ENCODE results near the gene BLCAP. TPM values are rescaled to one million over a fixed set of nuclear protein-coding genes. Genes with fewer than 3 reads are reported as not detected.

The BLCAP gene
- polyA plus RNA-seq, 4 donors = 57.3 to 80.9 (median 65.8) TPM

- no peak for DNase-seq
- no peak overlapping the region for H3K27ac ChIP-seq (ENCODE audit: low read depth in 1 of 3, low read length in 2 of 3)
These were observed 7.9 kb downstream of the BLCAP start for GRCh38 chr20:37519508-37520418.

GRCh38 chr20:37518606-37519507 is 8.8 kb downstream of the BLCAP start:
- Histone ChIP-seq H3K36me3 (ENCODE audit: control insufficient read depth in 3 of 3, insufficient read depth in 2 of 3, low read depth in 1 of 3, low read length in 3 of 3) (peaks cover 12 to 73% (median 14%) of the 10 kb centered on the region in 3 donors), H3K9me3 (ENCODE audit: control insufficient read depth in 2 of 2, insufficient read depth in 1 of 2, low read depth in 1 of 2, low read length in 1 of 2) (peaks cover 0 to 3% of the 10 kb centered on the region in 2 donors), H3K27ac (ENCODE audit: low read depth in 1 of 3, low read length in 2 of 3) (no peak overlapping the region), H3K27me3 (ENCODE audit: control insufficient read depth in 3 of 3, insufficient read depth in 3 of 3, low read length in 3 of 3) (no peaks in the 10 kb centered on the region), H3K4me3 (ENCODE audit: low read depth in 1 of 3, low read length in 3 of 3) (no peak overlapping the region), H3K4me1 (ENCODE audit: control insufficient read depth in 3 of 3, insufficient read depth in 2 of 3, low read depth in 1 of 3, low read length in 2 of 3) (peaks cover 0 to 19% (median 2%) of the 10 kb centered on the region in 3 donors)
- WGBS, 3 donors = 83 to 90% (median 87%) methylated on average over 30 of the region's 30 CpGs
- no peak for DNase-seq
- no peak for FAIRE-seq

More at GRCh38 chr20:37519508-37520418, 7.9 kb downstream of the BLCAP start:
- Histone ChIP-seq H3K9me3 (ENCODE audit: control insufficient read depth in 2 of 2, insufficient read depth in 1 of 2, low read depth in 1 of 2, low read length in 1 of 2) (peaks cover 0 to 3% of the 10 kb centered on the region in 2 donors), H3K4me1 (ENCODE audit: control insufficient read depth in 3 of 3, insufficient read depth in 2 of 3, low read depth in 1 of 3, low read length in 2 of 3) (peaks cover 0 to 27% (median 2%) of the 10 kb centered on the region in 3 donors), H3K36me3 (ENCODE audit: control insufficient read depth in 3 of 3, insufficient read depth in 2 of 3, low read depth in 1 of 3, low read length in 3 of 3) (peaks cover 12 to 71% (median 12%) of the 10 kb centered on the region in 3 donors), H3K4me3 (ENCODE audit: low read depth in 1 of 3, low read length in 3 of 3) (no peak overlapping the region), H3K27me3 (ENCODE audit: control insufficient read depth in 3 of 3, insufficient read depth in 3 of 3, low read length in 3 of 3) (no peaks in the 10 kb centered on the region)
- WGBS, 3 donors = 87 to 91% (median 88%) methylated on average over 39 of the region's 39 CpGs
- no peak for FAIRE-seq

- WGBS, 3 donors = 90 to 91% (median 90%) methylated on average over 7 of the region's 7 CpGs
- Histone ChIP-seq H3K4me3 (ENCODE audit: low read depth in 1 of 3, low read length in 3 of 3) (no peak overlapping the region), H3K27ac (ENCODE audit: low read depth in 1 of 3, low read length in 2 of 3) (no peak overlapping the region), H3K27me3 (ENCODE audit: control insufficient read depth in 3 of 3, insufficient read depth in 3 of 3, low read length in 3 of 3) (no peaks in the 10 kb centered on the region), H3K36me3 (ENCODE audit: control insufficient read depth in 3 of 3, insufficient read depth in 2 of 3, low read depth in 1 of 3, low read length in 3 of 3) (peaks cover 12 to 75% (median 15%) of the 10 kb centered on the region in 3 donors), H3K9me3 (ENCODE audit: control insufficient read depth in 2 of 2, insufficient read depth in 1 of 2, low read depth in 1 of 2, low read length in 1 of 2) (peaks cover 0 to 3% of the 10 kb centered on the region in 2 donors), H3K4me1 (ENCODE audit: control insufficient read depth in 3 of 3, insufficient read depth in 2 of 3, low read depth in 1 of 3, low read length in 2 of 3) (peaks cover 0 to 17% (median 2%) of the 10 kb centered on the region in 3 donors)
- FAIRE-seq (no peak), DNase-seq (no peak)
These were observed 9.6 kb downstream of the BLCAP start for GRCh38 chr20:37518059-37518458.

DNA sequence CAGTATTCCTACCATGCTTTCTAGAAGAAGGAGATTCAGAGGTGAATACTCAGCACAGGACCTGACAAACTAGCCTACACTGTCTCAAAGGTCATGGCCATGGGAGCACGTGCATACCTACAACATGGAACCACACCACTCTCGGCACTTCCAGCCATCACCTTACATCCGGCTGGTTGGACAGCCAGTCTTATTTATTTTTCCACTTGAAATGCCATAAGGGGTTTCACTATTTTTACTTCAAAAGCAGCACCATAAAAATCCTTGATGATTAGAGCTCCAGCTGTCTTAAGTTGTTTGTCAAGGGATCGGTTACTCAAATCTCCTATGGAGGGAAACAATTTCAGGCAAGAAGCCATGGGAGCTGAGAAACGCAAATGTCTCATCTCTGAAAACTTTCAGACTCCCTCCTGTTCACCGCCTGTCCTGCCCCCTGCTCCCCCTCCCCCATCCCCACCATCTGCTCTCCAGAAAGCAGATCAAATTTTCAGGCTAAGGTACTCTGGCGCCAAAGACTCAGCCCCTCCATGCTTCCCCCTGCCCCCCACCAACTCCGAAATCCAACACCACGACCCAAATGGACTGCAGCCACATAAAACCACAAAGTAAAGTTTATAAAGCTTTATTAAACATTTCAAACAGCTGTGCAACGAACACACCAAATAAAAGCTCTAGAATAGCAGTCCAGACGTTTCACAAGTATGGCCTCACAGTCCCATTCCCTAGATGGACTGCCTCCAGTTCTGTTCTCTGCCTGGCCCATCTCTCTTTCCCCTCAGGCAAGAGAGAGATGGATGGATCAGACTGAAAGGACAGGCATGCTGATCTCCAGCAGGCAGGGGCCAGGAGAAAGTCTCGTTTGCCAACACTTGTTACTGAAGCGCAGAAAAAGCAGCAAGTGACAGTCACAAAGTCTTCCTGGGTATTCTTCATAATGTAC is 10.6 kb downstream of the BLCAP start:
- peak; percentile 33 to 54 for DNase-seq
- Histone ChIP-seq H3K9me3 (ENCODE audit: control insufficient read depth in 2 of 2, insufficient read depth in 1 of 2, low read depth in 1 of 2, low read length in 1 of 2) (peaks cover 0 to 3% of the 10 kb centered on the region in 2 donors), H3K36me3 (ENCODE audit: control insufficient read depth in 3 of 3, insufficient read depth in 2 of 3, low read depth in 1 of 3, low read length in 3 of 3) (peaks cover 12 to 78% (median 15%) of the 10 kb centered on the region in 3 donors), H3K27ac (ENCODE audit: low read depth in 1 of 3, low read length in 2 of 3) (peak overlapping the region in 2 of 3 donors; percentile 3 to 37), H3K4me1 (ENCODE audit: control insufficient read depth in 3 of 3, insufficient read depth in 2 of 3, low read depth in 1 of 3, low read length in 2 of 3) (peaks cover 0 to 13% (median 0%) of the 10 kb centered on the region in 3 donors), H3K4me3 (ENCODE audit: low read depth in 1 of 3, low read length in 3 of 3) (no peak overlapping the region), H3K27me3 (ENCODE audit: control insufficient read depth in 3 of 3, insufficient read depth in 3 of 3, low read length in 3 of 3) (no peaks in the 10 kb centered on the region)
- WGBS, 3 donors = 65 to 75% (median 74%) methylated on average over 13 of the region's 13 CpGs
- no peak for FAIRE-seq

DNA sequence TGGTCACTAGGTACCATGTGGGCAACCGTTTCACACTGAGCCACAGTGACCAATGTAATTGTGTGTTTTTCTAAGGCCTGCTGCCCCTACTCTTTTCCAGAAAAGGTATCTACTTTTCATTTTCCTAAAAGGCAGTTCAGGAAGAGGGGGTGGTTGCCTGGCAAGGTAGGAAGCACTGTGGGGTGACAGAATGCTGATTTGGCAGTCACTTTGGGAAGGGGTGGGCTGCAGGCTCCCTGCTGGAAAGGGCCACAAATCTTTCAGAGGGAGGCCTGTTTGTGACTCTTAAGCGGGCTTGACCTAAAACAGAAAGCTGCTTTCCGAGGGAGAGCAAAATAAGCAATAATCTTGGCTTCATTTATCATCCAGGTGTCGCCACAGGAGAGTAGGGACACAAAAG is 11.8 kb downstream of the BLCAP start:
- FAIRE-seq (no peak), DNase-seq (no peak)
- 83 to 92% (median 90%) methylated on average over 4 of the region's 4 CpGs for WGBS, 3 donors
- no peaks in the 10 kb centered on the region for H3K27me3 ChIP-seq (ENCODE audit: control insufficient read depth in 3 of 3, insufficient read depth in 3 of 3, low read length in 3 of 3)
- peaks cover 0 to 12% (median 0%) of the 10 kb centered on the region in 3 donors for H3K4me1 ChIP-seq (ENCODE audit: control insufficient read depth in 3 of 3, insufficient read depth in 2 of 3, low read depth in 1 of 3, low read length in 2 of 3)
- H3K36me3 ChIP-seq (ENCODE audit: control insufficient read depth in 3 of 3, insufficient read depth in 2 of 3, low read depth in 1 of 3, low read length in 3 of 3) = peaks cover 11 to 83% (median 18%) of the 10 kb centered on the region in 3 donors
- no peak overlapping the region for H3K27ac ChIP-seq (ENCODE audit: low read depth in 1 of 3, low read length in 2 of 3)
- H3K4me3 ChIP-seq (ENCODE audit: low read depth in 1 of 3, low read length in 3 of 3) = no peak overlapping the region
- peaks cover 0 to 3% of the 10 kb centered on the region in 2 donors for H3K9me3 ChIP-seq (ENCODE audit: control insufficient read depth in 2 of 2, insufficient read depth in 1 of 2, low read depth in 1 of 2, low read length in 1 of 2)

- no peak overlapping the region for H3K4me3 ChIP-seq (ENCODE audit: low read depth in 1 of 3, low read length in 3 of 3)
- H3K4me1 ChIP-seq (ENCODE audit: control insufficient read depth in 3 of 3, insufficient read depth in 2 of 3, low read depth in 1 of 3, low read length in 2 of 3) = peaks cover 0 to 9% (median 0%) of the 10 kb centered on the region in 3 donors
- FAIRE-seq = no peak
- peaks cover 9 to 76% (median 15%) of the 10 kb centered on the region in 3 donors for H3K36me3 ChIP-seq (ENCODE audit: control insufficient read depth in 3 of 3, insufficient read depth in 2 of 3, low read depth in 1 of 3, low read length in 3 of 3)
- WGBS, 3 donors = 88 to 95% (median 89%) methylated on average over 4 of the region's 4 CpGs
- DNase-seq = no peak
- no peaks in the 10 kb centered on the region for H3K9me3 ChIP-seq (ENCODE audit: control insufficient read depth in 2 of 2, insufficient read depth in 1 of 2, low read depth in 1 of 2, low read length in 1 of 2)
- no peaks in the 10 kb centered on the region for H3K27me3 ChIP-seq (ENCODE audit: control insufficient read depth in 3 of 3, insufficient read depth in 3 of 3, low read length in 3 of 3)
- H3K27ac ChIP-seq (ENCODE audit: low read depth in 1 of 3, low read length in 2 of 3) = no peak overlapping the region
These were observed 13.8 kb downstream of the BLCAP start for GRCh38 chr20:37513779-37514359.

DNA sequence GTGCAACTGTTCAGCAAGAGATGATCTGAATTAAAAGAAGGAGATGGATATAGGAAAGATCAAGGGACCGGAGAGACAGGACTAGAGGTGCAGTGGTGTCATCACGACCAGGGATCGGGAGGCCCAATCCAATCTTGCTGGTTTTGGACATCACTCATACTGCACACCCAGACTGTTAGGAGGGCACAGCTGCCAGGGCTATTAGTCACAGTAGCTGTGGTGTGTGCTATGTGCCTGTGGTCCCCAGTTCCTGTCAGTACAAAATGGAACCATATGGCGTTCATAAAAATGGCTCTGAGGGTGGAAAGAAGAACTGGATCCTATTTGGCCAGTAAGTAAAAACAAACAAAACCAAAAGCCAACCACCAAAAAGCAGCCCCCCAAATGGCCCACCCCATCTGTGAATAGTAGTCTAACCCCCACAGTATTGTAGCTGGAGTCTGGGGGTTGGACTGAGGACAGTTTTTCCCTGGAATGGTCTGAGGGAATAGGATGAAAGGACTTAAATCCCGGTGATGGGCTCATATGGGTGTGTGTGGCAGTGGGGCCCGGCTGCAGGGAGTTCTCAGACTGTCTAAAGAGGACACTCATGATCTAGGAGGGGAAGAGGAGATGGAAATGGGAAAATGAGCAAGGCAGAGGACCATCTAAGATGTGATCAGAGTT is 15.9 kb downstream of the BLCAP start:
- 94 to 95% (median 95%) methylated on average over 6 of the region's 6 CpGs for WGBS, 3 donors
- Histone ChIP-seq H3K4me3 (ENCODE audit: low read depth in 1 of 3, low read length in 3 of 3) (no peak overlapping the region), H3K27me3 (ENCODE audit: control insufficient read depth in 3 of 3, insufficient read depth in 3 of 3, low read length in 3 of 3) (no peaks in the 10 kb centered on the region), H3K4me1 (ENCODE audit: control insufficient read depth in 3 of 3, insufficient read depth in 2 of 3, low read depth in 1 of 3, low read length in 2 of 3) (peaks cover 4 to 9% (median 6%) of the 10 kb centered on the region in 3 donors), H3K36me3 (ENCODE audit: control insufficient read depth in 3 of 3, insufficient read depth in 2 of 3, low read depth in 1 of 3, low read length in 3 of 3) (peaks cover 4 to 62% (median 7%) of the 10 kb centered on the region in 3 donors), H3K9me3 (ENCODE audit: control insufficient read depth in 2 of 2, insufficient read depth in 1 of 2, low read depth in 1 of 2, low read length in 1 of 2) (no peaks in the 10 kb centered on the region), H3K27ac (ENCODE audit: low read depth in 1 of 3, low read length in 2 of 3) (no peak overlapping the region)
- FAIRE-seq = no peak
- no peak for DNase-seq
